Pancreas (tissue), 10 donors: Measurements from ENCODE around the gene DFFA. TPM values are rescaled to one million over a fixed set of nuclear protein-coding genes. Genes with fewer than 3 reads are reported as not detected.

ENCODE experiments used
- ATAC-seq, 4 donors: fragments of 200-7000 bp; cut with Tn5 transposase; one replicate each; pipeline versions ENCODE4 v1.8.0 to v1.9.1; 2020; ENCODE audit warnings: mild to moderate bottlenecking in 4 of 4, moderate library complexity in 4 of 4
- DNase-seq, 6 donors: peaks; one replicate each; pipeline ENCODE4 v3.0.0-alpha.2; 2020
- FAIRE-seq: peaks from 2 replicates; lab custom pipeline; 2012; peaks lifted over from hg19 to GRCh38; lab: Jason Lieb, UNC
- H3K27ac ChIP-seq, 4 donors: fragments of 200-600 bp; sonication (generic); 1 replicate in 3 of 4; 2 replicates in 1 of 4; pipeline versions ENCODE4 v1.5.0 to v1.8.0; 2020
- H3K27me3 ChIP-seq, 4 donors: fragments of 200-600 bp; one replicate each; pipeline ENCODE4 v1.8.0; 2021
- H3K36me3 ChIP-seq, 3 donors: fragments of 200-600 bp; sonication (generic) in 1 of 3; one replicate each; pipeline versions ENCODE4 v1.5.0 to v1.8.0; 2020 to 2021
- H3K4me1 ChIP-seq, 3 donors: fragments of 200-600 bp; one replicate each; pipeline ENCODE4 v1.8.0; 2021
- H3K4me3 ChIP-seq, 4 donors: fragments of 200-600 bp; sonication (generic) in 2 of 4; one replicate each; pipeline versions ENCODE4 v1.5.0 to v1.8.0; 2020 to 2021
- H3K9me3 ChIP-seq, 4 donors: fragments of 200-600 bp; one replicate each; pipeline ENCODE4 v1.8.0; 2021
- WGBS, 2 donors: extraction: QIAGEN DNeasy Blood & Tissue Kit; methylation state at CpG; one replicate each; pipeline ENCODE4 v1.1.7; 2013; 5-methylcytosine and 5-hydroxymethylcytosine counted together
- intact Hi-C, 3 donors: fragments of 100-400 bp; cut with DNase I; formaldehyde crosslinking; loops; one replicate each; pipeline versions ENCODE4 v1.11.1 to v1.14.2; 2022
- polyA plus RNA-seq, 2 donors: library from polyadenylated mRNA; stranded (reverse); fragments of 200-250 nt; gene quantifications; one replicate each; pipeline ENCODE4 v1.2.3, GENCODE V29; 2013
- total RNA-seq, 6 donors: library from RNA; stranded (reverse); fragmentation: NEBNext Ultra II Directional in 4 of 6; extraction: Animal tissue kit (Norgen Biotek cat#: 25700) in 4 of 6; gene quantifications; one replicate each; pipeline versions ENCODE4 v1.2.1 to v1.2.4, GENCODE V29; 2021 to 2023
- TF ChIP-seq, protein P1 (sequence below), 4 donors: fragments of 200-600 bp; sonication (generic) in 3 of 4; IDR thresholded peaks; one replicate each; pipeline versions ENCODE4 v1.5.0 to v1.8.0; 2021; ENCODE audit warnings: antibody characterized with exemption in 4 of 4
- donor health status: healthy with polysubstance abuse.
- donor health status: DM: no; HTN: no; CAD: no; lungs with moderate emphysema.
- donor health status: DM: no; HTN: no; CAD: no.
- donor health status: control.
- donor health status: control.
- donor health status: Bipolar disorder and iron deficiency.
- donor health status: DM: yes; HTN: yes; CAD: no.
- donor health status: DM: no; HTN: no; CAD: no.
- donor health status: DM: no; HTN: no; CAD: no.
- donor health status: DM: yes; HTN: yes; CAD: no.

DFFA gene
- total and polyA plus RNA-seq, 8 donors = 6.9 to 17.4 (median 14.4) TPM

GRCh38 chr1:10519016-10519417 lies 46.7 kb upstream of the DFFA start:
- no peaks in the 10 kb centered on the region for H3K36me3 ChIP-seq
- peak in 3 of 4 donors; percentile 53 to 71 (median 71) for ATAC-seq
- WGBS, 2 donors = 58 to 60% methylated on average over 7 of the region's 7 CpGs
- no peak overlapping the region for H3K27ac ChIP-seq
- H3K9me3 ChIP-seq = no peaks in the 10 kb centered on the region
- TF ChIP-seq, protein P1, sequence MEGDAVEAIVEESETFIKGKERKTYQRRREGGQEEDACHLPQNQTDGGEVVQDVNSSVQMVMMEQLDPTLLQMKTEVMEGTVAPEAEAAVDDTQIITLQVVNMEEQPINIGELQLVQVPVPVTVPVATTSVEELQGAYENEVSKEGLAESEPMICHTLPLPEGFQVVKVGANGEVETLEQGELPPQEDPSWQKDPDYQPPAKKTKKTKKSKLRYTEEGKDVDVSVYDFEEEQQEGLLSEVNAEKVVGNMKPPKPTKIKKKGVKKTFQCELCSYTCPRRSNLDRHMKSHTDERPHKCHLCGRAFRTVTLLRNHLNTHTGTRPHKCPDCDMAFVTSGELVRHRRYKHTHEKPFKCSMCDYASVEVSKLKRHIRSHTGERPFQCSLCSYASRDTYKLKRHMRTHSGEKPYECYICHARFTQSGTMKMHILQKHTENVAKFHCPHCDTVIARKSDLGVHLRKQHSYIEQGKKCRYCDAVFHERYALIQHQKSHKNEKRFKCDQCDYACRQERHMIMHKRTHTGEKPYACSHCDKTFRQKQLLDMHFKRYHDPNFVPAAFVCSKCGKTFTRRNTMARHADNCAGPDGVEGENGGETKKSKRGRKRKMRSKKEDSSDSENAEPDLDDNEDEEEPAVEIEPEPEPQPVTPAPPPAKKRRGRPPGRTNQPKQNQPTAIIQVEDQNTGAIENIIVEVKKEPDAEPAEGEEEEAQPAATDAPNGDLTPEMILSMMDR (IDR thresholded peaks at IDR 0.05) = no peak
- no peaks in the 10 kb centered on the region for H3K27me3 ChIP-seq
- peaks cover 7 to 31% (median 24%) of the 10 kb centered on the region in 3 donors for H3K4me1 ChIP-seq
- no peak for DNase-seq
- intact Hi-C loops = loop anchor here in 1 of 3 donors (10.0 kb wide), 2 partner anchors 166 to 276 kb away; partner anchors contain the start of gene CASZ1
- no peak for FAIRE-seq
- no peak overlapping the region for H3K4me3 ChIP-seq

DNA sequence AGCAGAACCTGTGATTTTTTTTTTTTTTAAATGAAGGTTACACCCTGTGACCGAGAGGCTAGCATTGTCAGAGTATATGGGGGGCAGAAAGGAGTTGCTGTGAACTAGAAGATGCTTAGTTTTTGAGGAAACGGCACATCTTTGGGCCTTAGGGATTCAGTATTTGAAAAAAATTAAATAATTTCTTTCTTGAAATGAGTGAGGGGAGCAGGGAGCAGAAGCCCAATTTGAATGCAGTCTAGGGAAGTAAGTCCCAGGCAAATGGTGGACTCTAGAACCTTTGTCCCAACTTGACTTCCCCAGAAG lies 45.3 kb upstream of the DFFA start:
- no peak overlapping the region for H3K27ac ChIP-seq
- ATAC-seq = no peak
- TF ChIP-seq, protein P1 (IDR thresholded peaks at IDR 0.05) = no peak
- intact Hi-C loops = loop anchor here in 1 of 3 donors (10.0 kb wide), 2 partner anchors 167 to 277 kb away; partner anchors contain the start of gene CASZ1
- no peak overlapping the region for H3K4me3 ChIP-seq
- H3K27me3 ChIP-seq = no peaks in the 10 kb centered on the region
- no peaks in the 10 kb centered on the region for H3K36me3 ChIP-seq
- peaks cover under 1 to 22% (median 11%) of the 10 kb centered on the region in 3 donors for H3K4me1 ChIP-seq
- no peaks in the 10 kb centered on the region for H3K9me3 ChIP-seq
- no peak for DNase-seq
- WGBS, 2 donors = 80 to 89% methylated on average over 2 of the region's 2 CpGs
- FAIRE-seq = no peak

GRCh38 chr1:10516925-10517676 lies 44.8 kb upstream of the DFFA start:
- DNase-seq = no peak
- ATAC-seq = peak in 2 of 4 donors; percentile 7 to 13
- 51 to 52% methylated on average over 8 of the region's 8 CpGs for WGBS, 2 donors
- Histone ChIP-seq H3K4me1 (peaks cover 0 to 16% (median 7%) of the 10 kb centered on the region in 3 donors), H3K36me3 (no peaks in the 10 kb centered on the region), H3K27me3 (no peaks in the 10 kb centered on the region), H3K27ac (no peak overlapping the region), H3K9me3 (no peaks in the 10 kb centered on the region), H3K4me3 (no peak overlapping the region)
- no peak for FAIRE-seq
- intact Hi-C loops = loop anchor here in 1 of 3 donors (10.0 kb wide), 2 partner anchors 168 to 278 kb away; partner anchors contain the start of gene CASZ1
- TF ChIP-seq, protein P1 (IDR thresholded peaks at IDR 0.05) = no peak

- Histone ChIP-seq H3K4me3 (no peak overlapping the region), H3K27ac (no peak overlapping the region), H3K27me3 (no peaks in the 10 kb centered on the region), H3K4me1 (peaks cover 0 to 15% (median 7%) of the 10 kb centered on the region in 3 donors), H3K9me3 (no peaks in the 10 kb centered on the region), H3K36me3 (no peaks in the 10 kb centered on the region)
- FAIRE-seq (no peak), DNase-seq (no peak), ATAC-seq (peak in 2 of 4 donors; percentile 27 to 39)
- WGBS, 2 donors = 32 to 40% methylated on average over 6 of the region's 6 CpGs
- intact Hi-C loops = loop anchor here in 1 of 3 donors (10.0 kb wide), 2 partner anchors 169 to 279 kb away; partner anchors contain the start of gene CASZ1
- TF ChIP-seq, protein P1 (IDR thresholded peaks at IDR 0.05) = no peak
Observed at GRCh38 chr1:10515976-10516750, 43.8 kb upstream of the DFFA start.
